ENCODE results near the gene HDAC4. TPM values are rescaled to one million over a fixed set of nuclear protein-coding genes. Genes with fewer than 3 reads are reported as not detected.

The HDAC4 gene
- total and polyA plus RNA-seq, 9 donors = 10.1 to 17.6 (median 13.3) TPM

GRCh38 chr2:239348563-239349452 lies 52.0 kb downstream of the HDAC4 start:
- Histone ChIP-seq H3K4me3 (ENCODE audit: low read length) (no peak overlapping the region), H3K36me3 (ENCODE audit: control insufficient read depth, insufficient read depth, low read length) (peaks cover 24% of the 10 kb centered on the region), H3K27me3 (ENCODE audit: control insufficient read depth, insufficient read depth, low read length) (no peaks in the 10 kb centered on the region), H3K9me3 (replicated peaks; ENCODE audit: control insufficient read depth, low read depth, low read length) (no peaks in the 10 kb centered on the region), H3K4me1 (ENCODE audit: control insufficient read depth, insufficient read depth, low read length) (peaks cover 24% of the 10 kb centered on the region), H3K27ac (ENCODE audit: low read length) (peak overlapping the region; percentile 65)
- DNase-seq = peak; percentile 75
- 47% methylated on average over 18 of the region's 29 CpGs for WGBS (ENCODE audit: insufficient coverage)

GRCh38 chr2:239346676-239347075 lies 54.1 kb downstream of the HDAC4 start:
- Histone ChIP-seq H3K27ac (ENCODE audit: low read length) (no peak overlapping the region), H3K27me3 (ENCODE audit: control insufficient read depth, insufficient read depth, low read length) (no peaks in the 10 kb centered on the region), H3K36me3 (ENCODE audit: control insufficient read depth, insufficient read depth, low read length) (peaks cover 12% of the 10 kb centered on the region), H3K4me1 (ENCODE audit: control insufficient read depth, insufficient read depth, low read length) (peaks cover 24% of the 10 kb centered on the region), H3K4me3 (ENCODE audit: low read length) (no peak overlapping the region), H3K9me3 (replicated peaks; ENCODE audit: control insufficient read depth, low read depth, low read length) (no peaks in the 10 kb centered on the region)
- DNase-seq = no peak
- 98% methylated on average over 4 of the region's 4 CpGs for WGBS (ENCODE audit: insufficient coverage)

- WGBS (ENCODE audit: insufficient coverage) = 75% methylated on average over 6 of the region's 8 CpGs
- Histone ChIP-seq H3K27me3 (ENCODE audit: control insufficient read depth, insufficient read depth, low read length) (no peaks in the 10 kb centered on the region), H3K4me1 (ENCODE audit: control insufficient read depth, insufficient read depth, low read length) (peaks cover 26% of the 10 kb centered on the region), H3K36me3 (ENCODE audit: control insufficient read depth, insufficient read depth, low read length) (peaks cover 7% of the 10 kb centered on the region), H3K9me3 (replicated peaks; ENCODE audit: control insufficient read depth, low read depth, low read length) (no peaks in the 10 kb centered on the region), H3K4me3 (ENCODE audit: low read length) (no peak overlapping the region), H3K27ac (ENCODE audit: low read length) (no peak overlapping the region)
- no peak for DNase-seq
Observed at GRCh38 chr2:239345251-239345650, 55.6 kb downstream of the HDAC4 start.

- H3K4me3 ChIP-seq (ENCODE audit: low read length) = no peak overlapping the region
- WGBS (ENCODE audit: insufficient coverage) = 88% methylated on average over 3 of the region's 4 CpGs
- H3K36me3 ChIP-seq (ENCODE audit: control insufficient read depth, insufficient read depth, low read length) = peaks cover 7% of the 10 kb centered on the region
- H3K27ac ChIP-seq (ENCODE audit: low read length) = no peak overlapping the region
- no peak for DNase-seq
- peaks cover 27% of the 10 kb centered on the region for H3K4me1 ChIP-seq (ENCODE audit: control insufficient read depth, insufficient read depth, low read length)
- no peaks in the 10 kb centered on the region for H3K27me3 ChIP-seq (ENCODE audit: control insufficient read depth, insufficient read depth, low read length)
- H3K9me3 ChIP-seq (replicated peaks; ENCODE audit: control insufficient read depth, low read depth, low read length) = no peaks in the 10 kb centered on the region
Observed at GRCh38 chr2:239344857-239345216, 56.0 kb downstream of the HDAC4 start.

- Histone ChIP-seq H3K27me3 (ENCODE audit: control insufficient read depth, insufficient read depth, low read length) (no peaks in the 10 kb centered on the region), H3K9me3 (replicated peaks; ENCODE audit: control insufficient read depth, low read depth, low read length) (no peaks in the 10 kb centered on the region), H3K27ac (ENCODE audit: low read length) (no peak overlapping the region), H3K36me3 (ENCODE audit: control insufficient read depth, insufficient read depth, low read length) (peaks cover 2% of the 10 kb centered on the region), H3K4me1 (ENCODE audit: control insufficient read depth, insufficient read depth, low read length) (peaks cover 25% of the 10 kb centered on the region), H3K4me3 (ENCODE audit: low read length) (no peak overlapping the region)
- no peak for DNase-seq
- 84% methylated on average over 17 of the region's 23 CpGs for WGBS (ENCODE audit: insufficient coverage)
Observed at GRCh38 chr2:239343946-239344856, 56.6 kb downstream of the HDAC4 start.

- H3K27ac ChIP-seq (ENCODE audit: low read length) = no peak overlapping the region
- H3K27me3 ChIP-seq (ENCODE audit: control insufficient read depth, insufficient read depth, low read length) = no peaks in the 10 kb centered on the region
- no peaks in the 10 kb centered on the region for H3K9me3 ChIP-seq (replicated peaks; ENCODE audit: control insufficient read depth, low read depth, low read length)
- no peak for DNase-seq
- peaks cover 23% of the 10 kb centered on the region for H3K4me1 ChIP-seq (ENCODE audit: control insufficient read depth, insufficient read depth, low read length)
- H3K4me3 ChIP-seq (ENCODE audit: low read length) = no peak overlapping the region
- no peaks in the 10 kb centered on the region for H3K36me3 ChIP-seq (ENCODE audit: control insufficient read depth, insufficient read depth, low read length)
- WGBS (ENCODE audit: insufficient coverage) = 90% methylated on average over 9 of the region's 10 CpGs
Observed at GRCh38 chr2:239343460-239343859, 57.4 kb downstream of the HDAC4 start.

GRCh38 chr2:239341840-239342239 lies 59.0 kb downstream of the HDAC4 start:
- Histone ChIP-seq H3K27ac (ENCODE audit: low read length) (no peak overlapping the region), H3K9me3 (replicated peaks; ENCODE audit: control insufficient read depth, low read depth, low read length) (no peaks in the 10 kb centered on the region), H3K36me3 (ENCODE audit: control insufficient read depth, insufficient read depth, low read length) (no peaks in the 10 kb centered on the region), H3K27me3 (ENCODE audit: control insufficient read depth, insufficient read depth, low read length) (no peaks in the 10 kb centered on the region), H3K4me1 (ENCODE audit: control insufficient read depth, insufficient read depth, low read length) (peaks cover 32% of the 10 kb centered on the region), H3K4me3 (ENCODE audit: low read length) (no peak overlapping the region)
- no CpG with 5 or more reads among the region's 2 CpGs for WGBS (ENCODE audit: insufficient coverage)
- DNase-seq = no peak

- DNase-seq = no peak
- Histone ChIP-seq H3K9me3 (replicated peaks; ENCODE audit: control insufficient read depth, low read depth, low read length) (no peaks in the 10 kb centered on the region), H3K27ac (ENCODE audit: low read length) (no peak overlapping the region), H3K4me1 (ENCODE audit: control insufficient read depth, insufficient read depth, low read length) (peaks cover 35% of the 10 kb centered on the region), H3K4me3 (ENCODE audit: low read length) (no peak overlapping the region), H3K36me3 (ENCODE audit: control insufficient read depth, insufficient read depth, low read length) (no peaks in the 10 kb centered on the region), H3K27me3 (ENCODE audit: control insufficient read depth, insufficient read depth, low read length) (no peaks in the 10 kb centered on the region)
- WGBS (ENCODE audit: insufficient coverage) = 70% methylated on average over 4 of the region's 8 CpGs
Observed at GRCh38 chr2:239341146-239341732, 59.6 kb downstream of the HDAC4 start.

GRCh38 chr2:239339726-239340601 lies 60.9 kb downstream of the HDAC4 start:
- Histone ChIP-seq H3K36me3 (ENCODE audit: control insufficient read depth, insufficient read depth, low read length) (no peaks in the 10 kb centered on the region), H3K4me1 (ENCODE audit: control insufficient read depth, insufficient read depth, low read length) (peaks cover 32% of the 10 kb centered on the region), H3K9me3 (replicated peaks; ENCODE audit: control insufficient read depth, low read depth, low read length) (no peaks in the 10 kb centered on the region), H3K27ac (ENCODE audit: low read length) (no peak overlapping the region), H3K4me3 (ENCODE audit: low read length) (no peak overlapping the region), H3K27me3 (ENCODE audit: control insufficient read depth, insufficient read depth, low read length) (no peaks in the 10 kb centered on the region)
- no peak for DNase-seq
- 100% methylated on average over 2 of the region's 7 CpGs for WGBS (ENCODE audit: insufficient coverage)

Measured in muscle of leg (tissue), 11 donors.